NCI-H1105 (cell line): ENCODE results near the gene PAX5.

Experiments used
- DNase-seq: peaks from one replicate; lab custom pipeline; 2025; lab: John Stamatoyannopoulos, UW

The PAX5 gene

GRCh38 chr9:36961051-36961450, 73.0 kb downstream of the PAX5 start:
- no peak for DNase-seq

- no peak for DNase-seq
Observed at GRCh38 chr9:36960575-36960955, 73.5 kb downstream of the PAX5 start.

- no peak for DNase-seq
Observed at GRCh38 chr9:36959681-36960574, 74.1 kb downstream of the PAX5 start.

GRCh38 chr9:36956908-36957307, 77.2 kb downstream of the PAX5 start:
- no peak for DNase-seq

- no peak for DNase-seq
Observed at GRCh38 chr9:36950389-36950788, 83.7 kb downstream of the PAX5 start.

- DNase-seq: no peak
Observed at GRCh38 chr9:36949466-36949865, 84.6 kb downstream of the PAX5 start.

- no peak for DNase-seq
Observed at GRCh38 chr9:36948051-36948450, 86.0 kb downstream of the PAX5 start.

GRCh38 chr9:36946653-36947052, 87.4 kb downstream of the PAX5 start:
- DNase-seq: no peak

- DNase-seq: no peak
Observed at GRCh38 chr9:36945999-36946398, 88.1 kb downstream of the PAX5 start.

GRCh38 chr9:36942891-36943290, 91.2 kb downstream of the PAX5 start:
- DNase-seq: no peak

GRCh38 chr9:36941441-36941840, 92.6 kb downstream of the PAX5 start:
- DNase-seq: no peak

GRCh38 chr9:36940881-36941280, 93.2 kb downstream of the PAX5 start:
- DNase-seq: no peak

GRCh38 chr9:36940500-36940853, 93.6 kb downstream of the PAX5 start:
- DNase-seq: no peak

- DNase-seq: no peak
Observed at GRCh38 chr9:36939655-36940499, 94.2 kb downstream of the PAX5 start.

- DNase-seq: no peak
Observed at GRCh38 chr9:36939214-36939613, 94.9 kb downstream of the PAX5 start.

- no peak for DNase-seq
Observed at GRCh38 chr9:36938617-36939016, 95.5 kb downstream of the PAX5 start.

- no peak for DNase-seq
Observed at GRCh38 chr9:36937951-36938350, 96.1 kb downstream of the PAX5 start.

GRCh38 chr9:36937346-36937745, 96.7 kb downstream of the PAX5 start:
- no peak for DNase-seq

GRCh38 chr9:36936498-36936831, 97.6 kb downstream of the PAX5 start:
- DNase-seq: no peak

- no peak for DNase-seq
Observed at GRCh38 chr9:36935768-36936497, 98.1 kb downstream of the PAX5 start.

- no peak for DNase-seq
Observed at GRCh38 chr9:36935332-36935731, 98.7 kb downstream of the PAX5 start.

GRCh38 chr9:36934478-36935065, 99.5 kb downstream of the PAX5 start:
- DNase-seq: no peak
